Fibroblast of the conjunctiva (primary cell): ENCODE data around the gene CNTNAP2.

ENCODE experiments used
- DNase-seq: peaks from one replicate; pipeline ENCODE4 v3.0.0-alpha.2; 2010; ENCODE audit warnings: low read depth

The CNTNAP2 gene

DNA sequence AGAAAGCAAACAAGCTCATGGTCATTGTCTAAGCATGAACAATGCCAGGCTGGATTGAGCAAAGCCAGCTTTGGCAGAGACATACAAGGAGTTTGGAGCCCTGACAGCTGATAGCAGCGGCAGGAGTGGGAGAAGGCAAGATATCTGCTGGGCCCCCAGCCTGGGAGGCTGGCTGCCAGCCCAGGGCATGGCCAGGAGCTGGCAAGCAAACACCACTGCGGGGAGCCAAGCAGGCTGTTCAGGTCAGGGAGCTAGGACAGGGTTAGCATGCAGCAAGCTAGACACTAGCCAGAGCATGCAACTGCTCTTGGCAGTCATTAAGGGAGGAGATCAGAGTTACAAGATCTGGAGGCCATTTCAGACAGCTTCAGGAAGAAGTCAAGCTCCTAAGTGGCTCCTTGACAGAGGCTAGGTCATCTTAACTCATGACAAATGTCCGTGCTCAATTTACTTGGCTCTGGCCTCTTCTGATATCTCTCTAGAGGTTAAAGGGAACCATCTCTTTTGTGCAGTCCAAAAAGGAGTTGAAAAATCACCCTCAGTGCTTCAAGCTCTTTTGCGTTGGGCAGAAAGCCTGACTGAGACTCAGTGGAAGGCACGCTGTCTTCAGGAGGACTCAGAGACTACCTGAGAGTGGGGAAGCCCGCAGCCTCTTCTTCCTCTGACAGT is 2037.1 kb downstream of the CNTNAP2 start:
- no peak for DNase-seq

- no peak for DNase-seq
Observed at GRCh38 chr7:148155000-148155399, 2038.4 kb downstream of the CNTNAP2 start.

- DNase-seq = no peak
Observed at GRCh38 chr7:148155826-148156225, 2039.2 kb downstream of the CNTNAP2 start.

DNA sequence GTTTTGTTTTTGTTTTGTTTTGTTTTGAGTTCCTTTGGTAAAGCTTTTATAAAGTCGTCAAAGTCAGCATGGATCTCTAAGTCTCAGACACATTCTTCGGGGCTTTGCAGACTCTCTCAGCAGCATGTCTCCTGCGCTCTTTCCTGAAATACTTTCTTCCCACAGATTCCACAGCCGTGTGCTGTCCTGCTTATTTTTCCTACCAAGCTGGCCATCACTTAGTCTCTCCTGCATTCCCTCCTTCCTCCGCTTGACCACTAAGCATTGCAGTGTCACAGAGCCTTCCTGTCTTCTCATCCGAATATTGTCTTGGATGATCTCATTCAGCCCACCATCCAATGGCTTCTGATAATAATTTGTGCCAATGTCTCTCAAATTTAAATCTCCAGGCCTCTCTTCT is 2039.6 kb downstream of the CNTNAP2 start:
- no peak for DNase-seq

DNA sequence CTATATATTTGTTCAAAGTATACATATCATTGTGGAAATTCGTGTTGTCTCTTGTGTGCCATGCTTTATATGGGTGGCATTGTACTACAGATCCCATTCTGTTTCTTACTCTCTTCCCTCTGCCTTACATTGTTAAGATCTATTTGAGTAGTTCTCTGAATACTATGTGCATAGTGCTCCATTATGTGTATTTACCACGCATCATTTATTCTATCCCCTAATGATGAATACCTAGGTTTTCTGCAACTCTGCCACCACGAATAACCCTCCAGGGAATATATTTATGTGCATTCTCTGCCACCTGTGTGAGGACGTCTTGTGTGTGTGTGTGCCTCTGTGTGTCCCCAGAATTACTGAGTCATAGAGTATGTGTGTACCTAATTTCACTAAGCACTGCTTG is 2042.7 kb downstream of the CNTNAP2 start:
- no peak for DNase-seq

- no peak for DNase-seq
Observed at GRCh38 chr7:148161776-148162175, 2045.2 kb downstream of the CNTNAP2 start.

DNA sequence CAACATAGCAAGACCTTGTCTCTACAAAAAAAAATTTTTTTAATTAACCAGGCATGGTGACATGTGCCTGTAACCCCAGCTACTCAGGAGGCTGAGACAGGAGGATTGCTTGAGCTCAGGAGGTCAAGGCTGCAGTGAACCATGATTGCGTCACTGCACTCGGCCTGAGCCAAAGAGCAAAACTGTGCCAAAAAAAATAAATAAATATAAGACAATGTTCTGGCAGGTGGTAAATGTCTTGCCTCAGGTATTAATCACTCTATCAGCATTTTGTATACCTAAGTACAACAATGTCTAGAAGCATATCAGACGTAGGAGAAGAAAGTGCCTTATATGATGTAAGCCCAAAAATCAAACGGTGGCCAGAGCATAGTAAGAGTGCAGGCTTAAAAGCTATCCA is 2046.2 kb downstream of the CNTNAP2 start:
- no peak for DNase-seq

GRCh38 chr7:148163246-148163645 is 2046.6 kb downstream of the CNTNAP2 start:
- no peak for DNase-seq

DNA sequence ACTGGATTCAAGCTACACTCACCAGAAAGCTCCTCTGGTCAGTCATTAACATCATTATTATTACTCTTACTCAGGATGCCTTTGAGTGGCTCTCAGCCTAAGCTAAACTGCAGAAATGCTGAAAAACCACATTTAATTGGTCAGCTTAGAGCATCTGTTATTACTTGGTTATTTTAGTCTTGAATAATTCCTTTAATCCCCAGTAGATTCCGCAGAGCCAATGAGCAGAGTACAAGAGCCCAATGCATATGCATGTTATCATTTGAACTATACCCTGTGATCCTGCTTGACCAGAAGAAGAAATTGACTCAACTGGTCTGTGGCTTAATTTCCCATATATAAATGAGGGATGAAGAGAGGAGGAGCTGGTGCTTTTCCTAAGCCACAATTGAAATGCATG is 2056.3 kb downstream of the CNTNAP2 start:
- DNase-seq = no peak

DNA sequence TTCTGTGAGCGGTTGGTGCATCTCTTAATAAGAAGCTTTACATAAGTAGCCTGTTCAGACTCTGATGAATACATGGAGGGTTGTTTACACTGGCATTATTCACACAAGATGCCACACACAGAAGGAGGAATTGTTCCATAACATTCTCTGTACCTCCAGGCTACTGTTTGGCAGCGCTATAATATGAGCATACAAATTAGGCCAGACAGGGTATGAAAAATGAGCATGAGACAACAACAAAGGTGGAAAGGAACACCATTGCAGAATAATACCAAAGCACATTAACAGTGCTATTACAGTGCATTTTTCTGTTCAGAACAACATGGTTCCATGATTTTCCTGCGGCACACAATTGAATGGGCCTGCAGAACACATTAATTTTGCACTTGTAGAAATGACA is 2056.8 kb downstream of the CNTNAP2 start:
- DNase-seq = no peak

DNA sequence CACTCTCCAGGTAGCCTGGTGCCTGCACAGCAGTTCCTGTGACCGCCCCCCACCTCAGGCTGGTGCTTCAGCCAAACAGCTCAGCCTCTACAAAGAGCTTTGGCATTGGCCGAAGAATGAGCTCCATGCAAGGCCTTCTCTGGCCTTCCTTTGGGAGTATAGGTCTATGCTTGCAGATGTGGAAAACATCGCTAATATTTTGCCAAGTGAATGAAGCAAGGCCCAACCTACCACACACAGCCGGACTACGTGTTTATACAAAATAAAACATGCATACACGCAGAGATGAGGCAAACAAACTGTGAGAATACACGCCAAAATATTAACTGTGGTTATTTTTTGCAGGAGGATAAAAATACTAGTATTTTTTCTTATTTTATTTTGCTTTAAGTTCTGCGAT is 2057.8 kb downstream of the CNTNAP2 start:
- no peak for DNase-seq

GRCh38 chr7:148175512-148175911 is 2058.9 kb downstream of the CNTNAP2 start:
- no peak for DNase-seq

DNA sequence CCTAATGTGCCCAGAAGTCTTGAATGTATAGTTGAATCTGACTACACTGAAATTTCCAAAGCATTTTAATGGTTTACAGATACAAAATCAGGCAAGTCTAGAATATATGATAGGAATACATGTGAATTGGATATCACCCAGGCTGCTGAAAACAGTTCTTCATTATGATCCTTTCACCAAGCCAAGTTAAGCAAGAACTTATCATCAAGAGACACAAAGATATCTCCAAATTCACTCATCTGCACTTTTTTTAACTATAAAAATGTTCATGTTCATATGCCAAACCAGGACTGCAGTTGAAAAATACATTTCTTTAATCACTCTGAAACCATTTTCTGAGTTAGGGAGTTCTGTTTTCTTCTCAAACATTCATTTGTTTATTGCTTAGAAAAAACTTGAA is 2061.4 kb downstream of the CNTNAP2 start:
- DNase-seq = no peak

GRCh38 chr7:148180075-148180474 is 2063.5 kb downstream of the CNTNAP2 start:
- DNase-seq = no peak

DNA sequence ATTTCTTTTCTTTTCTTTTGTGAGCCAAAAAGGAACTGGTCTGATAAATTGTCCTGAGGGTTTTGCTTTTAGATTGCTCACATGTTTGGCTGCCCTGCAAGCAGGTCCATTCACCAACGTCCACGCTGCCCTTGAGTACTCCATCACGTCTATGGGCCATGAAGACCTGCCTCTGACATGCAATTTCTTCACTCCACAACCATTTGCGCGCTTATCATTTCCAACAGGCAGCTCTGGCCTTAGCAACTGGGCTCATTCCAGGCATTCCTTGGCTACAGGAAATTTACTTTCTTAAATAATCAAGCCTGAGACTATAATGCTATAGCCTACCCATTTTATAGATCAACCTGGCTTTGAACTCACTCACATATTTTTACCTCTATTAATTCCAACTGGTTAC is 2065.7 kb downstream of the CNTNAP2 start:
- no peak for DNase-seq

DNA sequence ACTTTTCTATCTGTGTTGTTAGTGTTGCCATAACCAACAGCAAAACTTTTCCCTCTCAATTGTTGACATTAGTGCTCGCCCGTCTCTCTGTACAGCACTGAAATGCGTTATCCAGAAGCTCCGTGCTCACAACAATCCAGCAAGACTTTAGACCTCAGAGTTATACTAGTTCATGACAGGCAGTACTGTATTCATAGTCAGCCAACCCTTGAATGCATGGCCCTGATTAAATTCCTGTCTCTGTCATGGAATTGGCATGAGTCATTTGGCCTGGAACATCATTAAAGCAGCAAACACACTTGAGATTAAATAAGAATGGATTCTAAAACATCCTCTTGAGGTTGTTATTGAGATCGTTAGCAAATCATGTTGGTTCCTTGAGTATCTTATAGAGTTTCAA is 2068.4 kb downstream of the CNTNAP2 start:
- no peak for DNase-seq

GRCh38 chr7:148187471-148187870 is 2070.9 kb downstream of the CNTNAP2 start:
- no peak for DNase-seq

DNA sequence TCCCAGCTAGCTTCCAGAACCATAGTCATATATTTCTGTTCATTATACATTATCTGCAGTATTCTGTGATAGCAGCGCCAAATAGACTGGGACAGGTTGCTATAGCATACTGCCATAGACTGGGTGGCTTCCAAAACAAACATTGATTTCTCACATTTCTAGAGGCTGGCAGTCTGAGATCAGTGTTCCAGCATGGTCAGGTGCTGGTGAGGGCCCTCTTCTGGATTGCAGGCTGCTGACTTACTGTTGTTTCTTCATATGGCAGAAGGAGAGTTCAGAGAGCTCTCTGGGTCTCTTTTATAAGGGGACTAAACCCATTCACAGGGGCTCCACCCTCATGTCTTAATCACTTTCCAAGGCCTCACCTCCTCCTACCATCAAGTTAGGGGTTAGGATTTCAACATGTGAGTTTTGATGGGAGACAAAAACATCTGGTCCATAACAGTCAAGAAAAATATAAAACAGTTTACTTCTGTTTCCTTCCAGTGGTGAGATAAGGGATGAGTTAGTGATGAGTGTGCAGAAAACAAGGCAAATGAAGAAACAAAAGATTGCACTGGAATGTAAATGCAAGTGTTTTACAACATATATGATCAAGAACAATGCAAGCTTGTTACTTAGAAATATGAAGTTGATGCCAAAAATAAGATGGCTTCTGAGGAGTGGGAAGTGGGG is 2074.9 kb downstream of the CNTNAP2 start:
- no peak for DNase-seq

DNA sequence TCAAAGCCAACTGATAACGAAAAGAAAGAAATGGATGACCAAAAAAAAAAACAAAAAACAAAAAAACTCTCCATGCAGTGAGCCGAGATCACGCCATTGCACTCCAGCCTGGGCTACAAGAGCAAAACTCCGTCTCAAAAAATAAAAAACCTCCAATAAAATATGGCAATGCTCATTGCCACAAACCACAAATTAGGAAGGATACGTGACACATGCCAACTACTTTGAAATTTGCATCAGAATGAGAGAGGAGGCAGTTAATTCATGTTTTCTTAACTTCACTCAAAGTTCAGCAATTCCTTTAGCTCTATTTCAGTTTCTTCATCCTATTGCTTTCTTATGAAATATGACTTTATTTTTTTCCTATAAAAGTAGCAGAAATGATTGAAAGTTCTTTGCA is 2075.9 kb downstream of the CNTNAP2 start:
- no peak for DNase-seq

DNA sequence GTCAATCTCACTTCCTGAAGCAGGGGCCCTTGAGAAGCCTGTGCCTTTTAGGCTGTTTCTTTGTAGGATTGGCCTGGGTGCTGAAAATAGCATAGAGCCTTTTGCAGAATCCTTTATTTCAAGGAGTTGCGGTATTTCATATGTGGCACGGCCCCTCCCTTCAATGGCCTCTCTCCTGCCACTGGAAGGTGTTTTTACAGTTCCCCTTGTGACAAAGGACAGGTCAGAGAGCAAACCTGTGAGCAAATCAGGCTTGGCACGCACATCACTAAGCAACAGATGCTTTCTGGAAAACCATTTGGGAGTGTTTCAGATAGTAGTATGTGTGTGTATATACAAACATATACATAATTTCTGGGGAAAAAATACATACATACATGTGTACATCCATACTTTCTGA is 2085.4 kb downstream of the CNTNAP2 start:
- no peak for DNase-seq

GRCh38 chr7:148204639-148205304 is 2088.2 kb downstream of the CNTNAP2 start:
- no peak for DNase-seq

GRCh38 chr7:148209643-148210190 is 2093.1 kb downstream of the CNTNAP2 start:
- DNase-seq = no peak

DNA sequence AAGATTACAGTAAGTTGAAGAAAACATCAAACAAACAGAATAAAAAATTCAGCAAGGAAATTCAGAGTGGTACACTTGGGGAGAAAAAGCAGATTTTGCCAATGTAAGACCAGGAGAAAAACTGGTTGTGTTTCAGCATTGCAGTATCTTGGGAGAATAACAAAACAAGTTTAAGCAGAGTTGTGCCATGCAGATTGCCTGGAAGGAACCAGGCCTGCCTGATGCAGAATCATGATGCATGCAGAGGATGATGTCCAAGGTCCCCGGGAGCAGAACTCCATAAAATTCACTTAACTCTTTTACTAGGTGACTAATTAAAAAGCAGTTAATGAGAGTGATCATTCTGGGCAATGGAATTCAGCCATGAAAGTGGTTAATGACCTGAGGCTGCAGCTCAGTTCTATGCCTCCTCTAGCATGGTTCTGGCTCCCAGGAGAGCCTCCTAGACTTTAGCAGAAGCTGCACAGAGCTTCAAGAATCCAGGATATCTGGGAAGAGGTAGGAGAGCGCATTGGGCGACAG is 2094.3 kb downstream of the CNTNAP2 start:
- no peak for DNase-seq
